Globus pallidus (tissue), 1 donor: ENCODE data around the gene NUDT16L1.

Experiments used
- DNase-seq: peaks from one replicate; pipeline ENCODE4 v3.0.0-alpha.2; 2015; ENCODE audit warnings: low spot score

The NUDT16L1 gene

DNA sequence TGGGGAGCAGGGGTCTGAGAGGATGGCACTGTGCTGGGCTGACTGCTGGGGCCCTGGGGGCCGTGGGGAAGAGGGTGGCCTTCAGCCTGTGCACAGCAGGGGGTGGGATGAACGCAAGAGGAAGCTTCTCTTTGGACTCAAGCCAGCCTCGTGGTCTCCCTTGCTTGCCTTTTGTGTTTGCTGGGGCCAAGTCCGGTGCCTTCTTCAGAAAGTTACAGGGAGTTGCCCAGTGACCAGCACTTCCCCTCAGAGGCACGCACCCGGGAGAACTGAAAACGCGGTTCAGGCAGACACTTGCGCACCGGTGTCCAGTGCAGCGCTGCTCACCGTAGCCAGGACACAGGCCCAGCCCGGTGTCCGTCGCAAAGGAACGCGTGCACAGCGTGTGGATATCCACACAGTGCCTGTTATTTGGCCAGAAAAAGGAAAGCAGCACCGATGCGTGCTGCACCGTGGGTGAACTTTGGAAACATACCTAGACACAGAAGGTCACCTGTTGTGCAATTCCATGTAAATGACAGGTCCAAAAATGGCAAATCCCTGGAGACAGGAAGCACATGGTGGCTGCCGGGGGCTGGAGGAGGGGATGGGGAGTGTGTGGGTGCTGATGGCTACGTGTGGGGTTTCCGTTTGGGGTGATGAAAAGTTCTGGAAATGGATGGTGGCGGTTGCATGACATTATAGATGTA is 29.4 kb upstream of the NUDT16L1 start:
- DNase-seq, result peak; percentile 69

DNA sequence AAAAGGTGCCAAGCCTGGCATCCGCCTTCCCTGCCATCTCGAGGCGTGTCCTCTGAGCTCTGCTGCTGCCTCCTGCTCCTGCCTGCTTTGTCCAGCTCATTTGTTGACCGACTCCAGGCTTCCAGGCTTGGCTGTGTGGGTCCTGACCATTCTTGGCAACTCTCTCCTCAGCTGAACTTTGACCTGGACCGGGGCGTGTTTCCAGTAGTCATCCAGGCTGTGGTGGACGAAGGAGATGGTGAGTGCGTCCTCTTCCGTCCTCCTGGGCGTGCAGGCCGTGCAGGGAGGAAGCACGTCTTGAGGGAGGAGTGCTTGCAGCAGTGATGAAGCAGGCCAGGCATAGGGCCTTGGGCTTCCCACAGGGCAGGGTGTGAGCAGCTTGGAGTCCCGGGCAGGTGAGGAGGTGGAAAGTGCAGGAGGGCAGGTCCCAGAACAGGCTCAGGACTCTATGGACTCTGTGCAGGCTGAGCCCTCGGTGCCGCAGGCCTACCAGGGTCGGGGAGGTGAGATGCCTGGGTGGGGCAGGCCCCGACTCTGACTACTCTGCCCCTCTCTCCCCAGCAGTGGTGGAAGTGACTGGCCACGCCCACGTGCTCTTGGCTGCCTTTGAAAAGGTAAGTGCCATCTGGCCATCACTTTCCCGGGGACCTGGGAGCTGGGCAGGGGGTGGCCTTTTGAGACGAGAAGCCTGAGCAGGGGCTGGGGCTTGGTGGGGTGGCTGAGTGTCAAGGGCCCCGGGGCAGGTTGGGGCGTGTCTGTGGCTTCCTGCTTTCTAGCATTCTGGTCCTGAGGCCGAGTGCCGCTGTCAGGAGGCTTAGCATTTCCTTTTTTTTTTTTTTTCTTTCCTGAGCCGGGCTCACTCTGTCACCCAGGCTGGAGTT is 28.6 kb upstream of the NUDT16L1 start:
- no peak for DNase-seq

DNA sequence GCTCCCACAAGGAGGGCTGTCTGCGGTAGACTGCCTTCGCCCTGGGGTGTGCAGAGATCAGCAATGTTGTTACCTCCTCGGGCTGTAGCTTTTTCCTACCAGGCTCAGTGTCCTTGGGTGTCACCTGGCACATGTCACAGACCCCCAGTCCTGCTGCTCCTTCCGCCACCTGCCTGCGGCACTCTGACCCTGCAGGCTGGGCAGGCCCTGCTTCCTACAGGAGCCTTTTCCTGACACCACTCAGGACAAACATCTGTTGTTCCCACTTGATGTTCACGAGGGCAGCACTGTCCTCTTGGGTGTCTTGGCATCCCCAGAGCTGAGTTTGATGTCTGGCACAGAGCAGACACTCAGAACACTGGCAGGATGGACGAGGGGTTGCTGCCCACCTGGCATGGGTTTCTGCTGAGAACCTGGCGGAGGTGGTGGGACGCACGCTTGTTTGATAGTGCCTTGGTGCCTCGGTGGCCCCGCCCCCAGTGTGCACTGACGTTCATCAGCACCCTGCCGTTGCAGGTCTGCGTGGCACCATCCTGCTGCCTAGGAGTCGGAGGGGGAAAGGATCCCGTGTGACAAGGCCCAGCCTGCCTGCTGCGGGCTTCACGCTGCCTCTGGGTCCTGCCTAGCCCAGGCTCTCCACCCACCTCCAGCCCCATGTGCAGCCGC is 26.7 kb upstream of the NUDT16L1 start:
- DNase-seq, result no peak

DNA sequence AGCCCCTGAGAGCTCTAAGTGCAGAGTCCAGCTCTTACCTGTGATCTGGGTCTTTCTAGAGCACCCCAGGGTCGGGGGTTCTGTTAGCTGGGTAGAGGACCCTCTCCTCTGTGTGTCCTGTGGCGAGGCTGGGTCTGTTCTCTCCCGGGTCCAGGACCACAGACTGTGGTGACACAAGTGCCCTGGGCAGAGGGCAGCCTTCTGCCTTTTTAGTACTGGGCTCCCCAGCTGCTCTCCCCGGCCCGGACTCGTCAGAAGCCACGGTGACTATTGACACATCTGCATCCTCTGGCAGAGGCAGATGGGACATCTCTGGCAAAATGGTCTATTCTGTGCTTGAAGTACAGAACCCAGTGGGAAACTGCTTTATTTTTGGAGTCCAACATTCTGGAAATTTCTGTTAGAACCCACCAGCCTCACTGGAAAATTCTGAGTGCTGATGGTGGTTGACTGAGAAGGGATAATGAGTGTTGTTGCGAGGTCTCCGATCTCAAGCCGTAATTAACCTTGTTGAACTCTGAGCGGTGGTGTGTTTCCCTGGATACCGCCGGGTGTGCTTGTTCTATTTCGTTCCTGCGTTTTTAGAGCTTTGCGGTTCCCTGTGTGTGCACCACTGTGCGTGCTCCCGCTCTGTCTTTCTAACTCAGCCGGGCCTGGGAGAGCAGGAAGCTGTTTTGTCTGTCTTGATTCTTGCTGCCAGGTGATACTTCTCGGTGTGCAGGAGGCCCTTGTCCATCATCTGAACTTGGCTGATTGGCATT is 26.0 kb upstream of the NUDT16L1 start:
- DNase-seq, result no peak

DNA sequence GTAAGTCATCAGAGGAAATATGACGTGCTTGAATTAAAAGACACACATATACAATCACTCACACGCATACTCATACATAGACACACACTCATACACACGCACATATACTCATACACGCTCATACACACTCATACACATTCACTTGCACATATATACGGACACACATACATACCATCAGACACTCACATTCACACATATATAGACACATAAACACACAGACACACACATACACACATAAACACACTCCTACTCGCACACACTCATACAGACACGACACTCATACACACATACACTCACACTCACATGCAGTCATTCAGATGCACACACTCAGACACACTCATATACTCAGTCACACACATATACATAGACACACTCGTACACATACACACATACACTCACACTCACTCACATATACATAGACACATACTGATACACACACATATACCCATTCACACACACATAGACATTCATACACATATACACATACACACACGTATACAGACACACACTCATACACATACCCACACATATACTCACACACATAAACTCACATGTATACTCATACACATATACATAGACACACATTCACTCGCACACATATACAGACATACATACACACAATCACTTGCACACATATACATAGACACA is 24.9 kb upstream of the NUDT16L1 start:
- DNase-seq, result no peak

DNA sequence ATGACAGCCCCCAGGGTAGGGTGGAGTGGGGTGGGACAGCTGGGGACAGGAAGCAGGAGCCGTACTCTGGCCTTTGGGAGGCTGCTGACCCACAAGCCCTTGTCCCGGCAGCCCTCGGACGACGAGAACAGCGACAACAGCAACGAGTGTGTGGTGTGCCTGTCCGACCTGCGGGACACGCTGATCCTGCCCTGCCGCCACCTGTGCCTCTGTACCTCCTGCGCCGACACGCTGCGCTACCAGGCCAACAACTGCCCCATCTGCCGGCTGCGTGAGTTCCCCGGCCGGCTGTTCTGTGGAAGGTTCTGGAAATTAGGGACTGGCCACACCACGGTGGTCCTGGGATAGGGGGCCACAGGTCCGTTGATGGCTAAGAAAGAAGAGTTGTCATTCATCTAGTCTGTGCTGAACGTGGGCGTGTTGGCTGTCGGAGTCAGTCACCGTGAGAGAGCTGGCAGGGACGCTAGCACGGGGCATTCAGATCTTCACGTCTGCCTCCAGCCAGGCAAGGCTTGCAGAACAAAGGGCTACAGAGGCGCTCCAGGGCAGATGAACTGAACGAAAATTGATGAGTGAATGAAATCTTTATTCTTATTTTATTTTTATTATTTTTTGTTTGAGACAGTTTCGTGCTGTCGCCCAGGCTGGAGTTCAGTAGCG is 19.8 kb upstream of the NUDT16L1 start:
- DNase-seq, result no peak

DNA sequence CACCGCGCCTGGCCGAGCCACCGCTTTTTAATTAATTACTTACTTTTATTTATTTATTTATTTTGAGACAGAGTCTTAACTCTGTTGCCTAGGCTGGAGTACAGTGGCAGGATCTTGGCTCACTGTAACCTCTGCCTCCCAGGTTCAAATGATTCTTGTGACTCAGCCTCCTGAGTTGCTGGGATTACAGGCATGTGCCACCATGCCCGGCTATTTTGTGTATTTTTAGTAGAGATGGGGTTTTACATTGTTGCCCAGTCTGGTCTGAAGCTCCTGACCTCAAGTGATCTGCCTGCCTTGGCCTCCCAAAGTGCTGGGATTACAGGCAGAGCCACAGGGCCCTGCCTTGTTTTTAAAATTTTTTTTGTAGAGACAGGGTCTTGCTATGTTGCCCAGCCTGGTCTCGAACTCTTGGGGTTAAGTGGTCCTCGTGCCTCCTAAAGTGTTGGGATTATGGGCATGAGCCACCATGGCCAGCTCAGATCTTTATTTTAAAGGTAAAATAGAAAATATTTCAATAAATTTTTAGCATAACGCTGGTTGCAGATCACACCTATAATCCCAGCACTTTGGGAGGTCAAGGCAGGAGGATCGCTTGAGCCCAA is 18.3 kb upstream of the NUDT16L1 start:
- no peak for DNase-seq

DNA sequence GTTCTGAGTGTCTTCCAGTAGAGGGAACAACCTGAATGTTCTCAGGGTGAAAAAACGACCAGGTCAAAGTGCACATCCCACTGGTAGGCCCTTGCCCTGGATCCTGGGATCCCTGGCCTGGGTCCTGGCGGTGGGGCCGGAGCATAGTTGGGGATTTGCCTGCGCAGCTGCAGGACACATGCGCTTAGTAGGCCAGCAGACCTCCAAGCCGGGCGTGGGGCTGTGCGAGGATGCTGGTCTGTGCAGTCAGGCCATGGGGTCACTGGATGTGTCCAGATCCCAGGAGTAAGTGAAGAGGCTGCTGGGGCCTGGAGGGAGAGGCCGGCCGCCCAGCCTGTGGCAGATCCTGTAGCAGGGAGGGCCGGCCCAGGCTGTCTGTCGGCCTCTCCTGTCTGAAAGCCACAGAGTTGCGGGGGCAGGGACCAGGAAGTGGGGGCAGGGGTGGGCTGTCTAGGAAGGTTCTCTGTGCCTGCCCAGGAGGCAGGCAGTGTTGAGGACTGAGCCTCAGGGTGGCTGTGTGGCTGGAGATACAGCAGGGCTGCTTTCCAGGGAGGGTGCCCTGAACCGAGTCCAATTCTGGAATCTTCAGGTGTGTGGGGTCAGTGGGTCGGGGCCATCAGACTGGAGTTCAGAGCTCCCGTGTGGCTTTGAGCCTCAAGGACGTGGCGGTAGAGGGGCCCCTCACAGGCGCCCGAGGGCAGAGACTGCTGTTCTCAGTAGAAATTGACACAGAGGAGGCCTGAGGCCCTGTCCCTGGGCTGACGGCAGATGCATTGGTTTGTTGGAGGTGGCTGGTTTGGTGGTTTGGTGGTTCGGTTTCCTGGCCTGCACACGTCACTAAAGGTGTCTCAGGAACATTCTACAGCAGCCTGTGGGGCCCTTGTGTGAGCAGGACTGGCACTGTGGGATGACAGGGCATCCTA is 17.2 kb upstream of the NUDT16L1 start:
- DNase-seq, result no peak

DNA sequence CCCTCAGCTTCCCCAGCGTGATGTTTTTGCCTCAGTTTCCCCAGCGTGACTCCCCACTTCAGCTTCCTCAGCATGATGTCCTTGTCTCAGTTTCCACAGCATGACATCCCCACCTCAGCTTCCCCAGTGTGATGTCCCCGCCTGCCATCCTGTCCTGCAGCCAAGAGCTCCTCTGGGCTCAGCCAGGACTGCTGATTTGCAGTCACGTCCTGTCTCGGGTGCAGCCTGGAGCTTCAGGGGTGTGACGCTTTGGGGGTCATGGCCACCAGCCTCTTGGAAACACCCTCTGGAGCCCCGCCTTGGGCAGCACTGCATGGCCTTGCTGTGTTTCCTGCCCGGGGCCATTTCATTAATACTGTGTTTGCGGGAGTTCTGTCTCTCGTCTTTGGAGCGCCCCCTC is 16.5 kb upstream of the NUDT16L1 start:
- DNase-seq, result no peak

DNA sequence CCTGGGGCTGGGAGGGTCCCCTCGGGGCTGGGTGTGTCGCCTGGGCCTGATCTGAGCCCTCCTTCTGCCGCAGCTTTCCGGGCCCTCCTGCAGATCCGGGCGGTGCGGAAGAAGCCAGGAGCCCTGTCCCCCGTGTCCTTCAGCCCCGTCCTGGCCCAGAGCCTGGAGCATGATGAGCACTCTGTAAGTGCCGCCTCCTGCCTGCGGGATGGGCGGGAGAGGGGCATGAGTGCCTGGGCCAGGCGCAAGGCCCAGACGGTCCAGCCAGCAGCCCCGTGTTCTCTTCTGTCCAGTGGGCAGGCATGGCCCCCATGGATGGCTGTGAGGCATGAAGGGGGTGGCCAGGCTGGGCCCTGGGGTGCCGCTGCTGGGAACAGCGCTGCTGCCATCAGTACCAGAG is 16.0 kb upstream of the NUDT16L1 start:
- no peak for DNase-seq

DNA sequence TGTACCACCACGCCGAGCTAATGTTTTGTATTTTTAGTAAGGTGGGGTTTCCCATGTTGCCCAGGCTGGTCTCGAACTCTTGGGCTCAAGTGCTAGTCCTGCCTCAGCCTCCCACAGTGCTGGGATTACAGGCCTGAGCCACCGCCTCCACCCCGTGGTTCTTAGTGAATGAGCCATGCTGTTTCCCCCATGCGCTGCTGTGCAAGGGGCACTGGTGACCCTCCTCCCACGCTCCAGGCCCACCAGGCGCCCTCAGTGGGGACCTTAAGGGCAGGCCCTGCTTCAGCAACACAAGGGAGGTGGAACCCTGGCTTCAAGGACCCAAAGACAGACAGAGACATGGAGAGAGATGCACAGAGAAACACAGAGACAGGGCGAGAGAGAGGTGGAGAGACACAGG is 15.4 kb upstream of the NUDT16L1 start:
- DNase-seq, result no peak

DNA sequence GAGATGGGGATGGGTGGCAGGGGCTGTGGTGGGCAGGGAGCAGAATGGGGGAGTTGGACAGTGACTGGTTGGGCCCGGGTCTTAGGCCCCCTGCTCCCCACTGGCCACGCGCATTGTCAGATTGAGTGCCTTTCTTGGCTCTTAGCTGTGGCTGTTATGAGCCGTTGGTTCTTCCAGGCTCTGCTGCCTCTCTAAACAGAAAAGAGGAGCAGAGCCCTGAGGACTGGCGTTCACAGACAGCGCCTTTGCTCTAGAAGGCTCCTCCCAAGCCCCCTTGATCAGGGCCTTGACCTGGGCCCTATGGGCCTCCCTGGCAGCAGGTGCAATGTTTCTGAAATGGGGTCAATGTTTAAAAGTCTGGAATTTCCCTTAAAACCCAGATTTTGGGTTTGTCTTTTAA is 14.8 kb upstream of the NUDT16L1 start:
- no peak for DNase-seq

DNA sequence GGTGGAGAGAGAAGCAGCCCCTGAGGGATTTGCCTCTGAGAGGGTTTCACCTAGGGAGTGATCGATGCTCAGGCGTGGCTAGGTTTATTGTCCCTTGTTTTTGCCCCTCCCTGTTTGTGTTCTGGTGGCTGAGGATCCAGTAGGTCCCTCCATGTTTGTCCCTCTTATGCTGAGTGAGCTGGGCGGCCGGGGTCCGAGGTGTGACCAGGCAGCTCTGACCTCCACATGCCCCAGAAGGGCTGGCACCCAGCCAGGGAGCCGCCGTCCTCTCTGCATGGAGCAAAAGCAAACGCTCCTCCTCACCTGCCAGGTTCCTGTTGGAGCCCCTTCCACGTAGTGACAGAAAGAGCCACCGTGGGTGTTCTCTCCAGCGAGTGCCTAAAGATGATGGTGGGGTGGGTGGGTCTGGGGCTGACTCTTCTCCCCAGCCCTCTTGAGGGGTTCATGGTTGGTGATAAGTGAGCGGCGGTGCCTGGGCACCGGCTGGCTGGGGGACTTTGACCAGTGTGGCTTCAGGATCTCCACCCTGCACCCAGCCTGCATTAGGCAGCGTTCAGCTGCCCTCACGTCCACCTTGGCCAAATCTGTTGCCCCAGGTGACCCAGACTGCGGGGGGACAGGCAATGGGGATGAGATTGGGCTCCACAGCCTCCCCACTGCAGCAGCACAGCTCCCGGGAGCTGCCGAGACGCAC is 14.1 kb upstream of the NUDT16L1 start:
- no peak for DNase-seq

DNA sequence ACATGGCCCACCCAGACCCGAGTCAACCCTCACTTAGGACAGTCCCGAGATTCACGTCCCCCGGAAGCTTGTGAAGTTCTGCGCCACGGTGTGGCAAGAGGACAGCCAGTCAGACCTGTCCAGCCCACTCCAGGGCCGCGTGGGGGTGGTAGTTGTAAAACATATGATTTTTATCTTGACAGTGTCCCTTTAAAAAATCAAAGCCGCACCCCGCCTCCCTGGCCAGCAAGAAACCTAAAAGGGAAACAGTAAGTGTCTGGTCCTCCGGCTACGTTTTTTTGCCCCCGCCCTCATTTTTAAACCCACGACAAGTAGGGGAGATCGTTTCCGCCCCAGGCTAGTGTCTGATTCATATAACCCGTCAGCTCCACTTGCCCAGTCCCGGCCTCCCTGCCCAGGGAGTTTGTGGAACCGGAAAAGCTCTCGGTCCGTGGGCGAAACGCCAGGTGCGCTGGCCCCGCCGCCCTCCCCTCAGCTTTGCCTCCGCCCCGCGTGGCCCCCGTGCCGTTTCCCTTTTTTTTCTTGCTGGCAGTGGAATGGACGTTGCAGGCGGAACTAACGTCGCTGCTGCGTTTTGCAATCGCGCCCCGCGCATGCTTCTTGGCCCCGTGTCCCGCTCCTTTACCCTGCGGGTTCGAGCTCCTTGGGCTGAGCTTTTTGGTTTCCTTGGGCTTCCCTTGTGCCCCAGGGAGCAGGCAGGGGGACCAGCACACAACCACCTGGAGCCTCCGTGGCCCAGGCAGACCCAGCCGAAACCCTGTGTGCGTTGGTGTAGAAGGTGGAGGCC is 13.3 kb upstream of the NUDT16L1 start:
- DNase-seq, result no peak

DNA sequence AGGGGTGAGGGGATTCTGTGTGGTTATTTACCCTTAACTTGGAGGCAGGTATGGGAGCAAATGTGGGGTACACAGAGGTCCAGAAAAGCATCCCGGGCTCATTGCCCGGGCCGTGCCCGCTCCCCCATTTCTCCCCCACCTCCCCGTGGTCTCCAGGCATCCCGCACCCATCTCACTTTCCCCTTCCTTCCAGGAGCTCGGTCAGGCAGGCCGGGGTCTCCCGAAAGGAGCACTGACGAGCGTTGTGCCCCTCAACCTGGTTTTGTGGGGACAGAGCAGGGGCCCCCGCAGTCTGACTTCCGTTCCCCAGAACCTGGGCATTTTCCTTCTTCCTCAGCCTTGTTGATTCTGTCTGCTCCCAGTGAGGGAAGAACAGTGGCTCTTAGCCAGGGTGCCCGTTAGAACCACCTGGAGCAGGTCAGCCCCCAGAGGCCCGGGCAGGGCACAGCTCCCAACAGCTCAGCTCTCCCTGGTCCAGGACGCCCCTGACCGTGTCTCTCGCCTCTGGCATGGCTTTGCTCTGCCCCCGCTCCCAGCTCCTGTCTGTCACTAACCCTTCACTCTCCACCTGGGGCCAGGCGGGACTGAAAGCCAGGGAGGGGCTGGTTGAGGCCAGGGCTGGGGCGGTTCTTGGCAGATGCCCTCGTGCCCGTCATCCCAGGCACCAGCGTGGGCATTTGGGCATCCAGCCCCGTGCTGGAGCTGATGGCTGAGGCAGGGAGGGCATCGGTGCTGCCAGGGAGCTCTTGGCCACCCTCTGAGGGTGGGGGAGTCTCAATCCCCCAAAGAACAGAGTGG is 12.5 kb upstream of the NUDT16L1 start:
- DNase-seq, result no peak

DNA sequence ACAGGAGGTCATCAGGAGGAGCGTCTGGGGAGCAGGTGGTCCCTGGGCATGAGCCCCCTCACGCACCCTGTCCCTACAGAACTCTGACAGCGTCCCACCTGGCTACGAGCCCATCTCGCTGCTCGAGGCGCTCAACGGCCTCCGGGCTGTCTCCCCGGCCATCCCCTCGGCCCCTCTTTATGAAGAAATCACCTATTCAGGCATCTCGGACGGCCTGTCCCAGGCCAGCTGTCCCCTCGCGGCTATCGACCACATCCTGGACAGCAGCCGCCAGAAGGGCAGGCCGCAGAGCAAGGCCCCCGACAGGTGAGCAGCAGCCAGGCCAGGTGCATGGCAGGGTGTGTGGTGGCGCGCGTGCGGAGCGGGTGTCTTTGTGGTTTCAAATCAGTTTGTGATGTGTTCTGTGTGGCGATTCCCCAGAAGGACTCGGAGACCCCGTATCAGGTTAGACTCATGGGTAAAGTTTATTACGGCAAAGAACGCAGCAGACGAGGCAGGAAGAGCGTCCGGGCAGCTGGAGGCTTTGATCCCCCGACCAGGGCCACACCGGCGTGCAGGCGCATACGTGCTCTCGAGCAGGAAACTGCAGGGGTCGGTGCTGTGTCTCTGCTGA is 11.8 kb upstream of the NUDT16L1 start:
- no peak for DNase-seq

DNA sequence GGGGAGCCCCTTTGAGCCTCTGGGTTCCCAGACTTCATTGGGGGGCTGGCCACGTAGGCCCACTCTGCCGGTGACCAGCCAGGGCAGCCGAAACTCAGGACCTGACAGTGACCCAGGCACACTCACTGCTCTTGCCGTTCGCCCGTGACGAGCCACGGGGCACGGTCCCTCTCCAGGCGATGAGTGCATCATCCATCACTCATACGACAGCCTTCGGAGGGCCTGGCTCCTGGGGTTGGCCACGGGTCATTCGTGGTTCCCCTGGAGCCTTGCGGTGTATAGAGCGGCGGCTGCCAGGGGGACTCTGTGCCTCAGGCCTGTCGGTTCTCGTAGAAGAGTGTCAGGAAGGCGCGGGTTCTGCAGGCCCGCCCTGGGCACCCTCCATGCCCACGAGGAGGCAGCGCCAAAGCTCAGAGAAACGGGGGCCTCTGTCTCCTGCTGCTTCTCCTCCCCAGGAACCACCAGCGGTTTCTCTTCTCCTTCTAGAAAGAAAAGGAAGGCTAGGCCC is 11.2 kb upstream of the NUDT16L1 start:
- no peak for DNase-seq
